Spleen (tissue), 13 donors: ENCODE measurements around the gene LRRC56. TPM values are rescaled to one million over a fixed set of nuclear protein-coding genes. Genes with fewer than 3 reads are reported as not detected.

Experiments used
- DNase-seq: peaks from one replicate; pipeline ENCODE4 v3.0.0-alpha.2; 2020
- H3K27ac ChIP-seq, 8 donors: fragments of 200-600 bp; sonication (generic) in 7 of 8; 1 replicate in 4 of 8; 2 replicates in 4 of 8; pipeline versions ENCODE4 v1.5.0 to v1.8.0; 2016 to 2021; ENCODE audit warnings: inconsistent platforms in 4 of 8, mild to moderate bottlenecking in 4 of 8, moderate library complexity in 1 of 8
- H3K27me3 ChIP-seq, 7 donors: fragments of 200-600 bp; sonication (generic) in 6 of 7; replicated peaks in 1 of 7; 1 replicate in 4 of 7; 2 replicates in 3 of 7; pipeline versions ENCODE4 v1.5.0 to v1.8.0; 2016 to 2021; ENCODE audit warnings: inconsistent platforms in 3 of 7, mild to moderate bottlenecking in 1 of 7
- H3K36me3 ChIP-seq, 6 donors: fragments of 200-600 bp; sonication (generic) in 5 of 6; 1 replicate in 4 of 6; 2 replicates in 2 of 6; pipeline versions ENCODE4 v1.5.0 to v1.8.0; 2016 to 2021; ENCODE audit warnings: inconsistent platforms in 2 of 6
- H3K4me1 ChIP-seq, 6 donors: fragments of 200-600 bp; sonication (generic) in 5 of 6; 1 replicate in 3 of 6; 2 replicates in 3 of 6; pipeline versions ENCODE4 v1.5.0 to v1.8.0; 2016 to 2021; ENCODE audit warnings: inconsistent platforms in 3 of 6
- H3K4me3 ChIP-seq, 8 donors: fragments of 200-600 bp; sonication (generic) in 7 of 8; 1 replicate in 4 of 8; 2 replicates in 4 of 8; pipeline versions ENCODE4 v1.5.0 to v1.8.0; 2016 to 2021; ENCODE audit warnings: inconsistent platforms in 4 of 8, mild to moderate bottlenecking in 4 of 8, moderate library complexity in 2 of 8
- H3K9me3 ChIP-seq, 8 donors: fragments of 200-600 bp; sonication (generic) in 7 of 8; 1 replicate in 4 of 8; 2 replicates in 4 of 8; pipeline versions ENCODE4 v1.5.0 to v1.8.0; 2016 to 2021; ENCODE audit warnings: inconsistent platforms in 4 of 8
- CTCF ChIP-seq, 11 experiments: fragments of 200-600 bp in 7 of 11; fragments of 450-650 bp in 4 of 11; sonication (generic) in 4 of 11; IDR thresholded peaks in 8 of 11; conservative IDR thresholded peaks in 3 of 11; 1 replicate in 7 of 11; 2 replicates in 4 of 11; pipeline versions ENCODE4 v1.4.0 to v1.8.0; 2016 to 2021; ENCODE audit warnings: antibody characterized with exemption in 11 of 11, inconsistent platforms in 4 of 11, mild to moderate bottlenecking in 1 of 11
- POLR2A ChIP-seq, 3 donors: fragments of 450-650 bp; IDR thresholded peaks; one replicate each; pipeline ENCODE4 v1.5.1; 2017; ENCODE audit warnings: antibody characterized with exemption in 3 of 3, mild to moderate bottlenecking in 1 of 3
- POLR2AphosphoS5 ChIP-seq, 3 donors: sonication (generic); formaldehyde crosslinking; IDR thresholded peaks; one replicate each; pipeline ENCODE4 v1.5.1; 2017; ENCODE audit warnings: antibody characterized with exemption in 3 of 3
- WGBS, 5 donors: extraction: QIAGEN DNeasy Blood & Tissue Kit in 3 of 5; methylation state at CpG; one replicate each; pipeline versions ENCODE4 v1.1.5 to v1.1.7; 2013 to 2018; 5-methylcytosine and 5-hydroxymethylcytosine counted together
- intact Hi-C: fragments of 100-400 bp; cut with DNase I; formaldehyde crosslinking; loops from one replicate; pipeline ENCODE4 v1.15.0; 2023; ENCODE audit warnings: low total_unique reads
- long read RNA-seq, 2 donors: transcript quantifications; one replicate each; lab custom pipeline, GENCODE V29; 2026
- polyA plus RNA-seq, 3 donors: library from polyadenylated mRNA; stranded (reverse); fragments of 200-250 nt; gene quantifications; one replicate each; pipeline ENCODE4 v1.2.1, GENCODE V29; 2013
- total RNA-seq, 7 donors: library from RNA; depleted of rRNA in 3 of 7; stranded (reverse); fragments of >200 nt in 3 of 7; fragmentation: NEBNext Ultra II Directional in 4 of 7; extraction: Animal tissue kit (Norgen Biotek cat#: 25700) in 4 of 7; gene quantifications; one replicate each; pipeline versions ENCODE4 v1.1.0 to v1.2.1, GENCODE V29; 2016 to 2021
- donor health status: healthy with polysubstance abuse.
- donor health status: DM: no; HTN: no; CAD: no; lungs with moderate emphysema.
- donor health status: DM: no; HTN: no; CAD: no.
- donor health status: Bipolar disorder and iron deficiency.
- donor health status: healthy.
- donor health status: DM: no; HTN: no; CAD: no.
- donor health status: DM: yes; HTN: yes; CAD: no.

The LRRC56 gene, protein sequence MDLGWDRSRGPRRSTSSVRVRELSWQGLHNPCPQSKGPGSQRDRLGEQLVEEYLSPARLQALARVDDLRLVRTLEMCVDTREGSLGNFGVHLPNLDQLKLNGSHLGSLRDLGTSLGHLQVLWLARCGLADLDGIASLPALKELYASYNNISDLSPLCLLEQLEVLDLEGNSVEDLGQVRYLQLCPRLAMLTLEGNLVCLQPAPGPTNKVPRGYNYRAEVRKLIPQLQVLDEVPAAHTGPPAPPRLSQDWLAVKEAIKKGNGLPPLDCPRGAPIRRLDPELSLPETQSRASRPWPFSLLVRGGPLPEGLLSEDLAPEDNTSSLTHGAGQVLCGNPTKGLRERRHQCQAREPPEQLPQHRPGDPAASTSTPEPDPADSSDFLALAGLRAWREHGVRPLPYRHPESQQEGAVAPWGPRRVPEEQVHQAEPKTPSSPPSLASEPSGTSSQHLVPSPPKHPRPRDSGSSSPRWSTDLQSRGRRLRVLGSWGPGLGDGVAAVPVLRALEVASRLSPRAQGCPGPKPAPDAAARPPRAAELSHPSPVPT
- total RNA-seq (1 to 10 TPM; 1.0 to 3.3 (median 2.2) TPM), polyA plus RNA-seq (1 to 10 TPM; 2.2 to 4.6 (median 4.1) TPM)
- long read RNA-seq, donor 1 = 0 reads
- long read RNA-seq, donor 2 = 0 reads

DNA sequence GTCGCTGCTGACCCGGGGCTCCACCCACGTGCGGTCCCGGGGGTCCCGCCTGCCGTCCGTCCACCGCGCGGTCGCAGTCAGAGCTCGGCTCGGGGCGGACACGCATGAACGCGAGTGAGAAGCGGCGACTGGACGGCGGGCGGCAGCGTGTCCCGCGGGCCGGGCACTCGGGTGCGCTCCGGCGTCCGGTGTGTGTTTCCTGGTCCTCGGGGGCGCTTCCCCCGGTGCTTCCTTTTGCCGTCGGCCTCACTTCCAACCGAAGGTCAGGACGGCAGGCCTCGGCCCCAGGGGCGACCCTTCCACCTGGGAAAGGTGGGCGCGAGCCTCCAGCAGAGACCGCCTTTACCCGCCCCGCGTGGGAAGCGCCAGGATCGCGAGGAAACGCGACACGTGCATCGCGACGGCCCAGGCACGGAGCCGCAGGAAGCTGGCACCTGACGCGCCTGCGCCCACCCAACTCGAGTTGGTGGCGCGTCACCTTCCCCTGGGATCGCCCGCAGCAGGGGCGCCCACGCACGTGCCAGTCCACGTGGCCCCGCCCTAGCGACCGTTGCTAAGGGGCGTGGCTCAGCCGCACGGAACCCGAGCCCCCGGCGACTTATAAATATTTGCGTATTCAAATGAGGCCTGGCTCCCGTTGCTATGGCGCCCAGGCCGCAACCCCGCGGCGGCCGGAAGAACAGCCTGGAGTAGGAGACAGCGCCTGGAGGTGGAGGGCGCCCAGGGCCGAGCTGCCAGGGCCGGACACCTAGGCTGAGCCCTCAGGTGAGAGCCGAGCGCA lies at the start of gene LRRC56:
LRRC56 (plus strand) TSS at position 687 of the 781 bp plus-strand sequence. CDS start 3,158 bp downstream, outside the sequence.
- TF ChIP-seq CTCF (IDR thresholded peaks at IDR 0.05 in 8 of 11, conservative IDR thresholded peaks at IDR 0.05 in 3 of 11) (peak in 2 of 11 experiments; percentile 10 to 28), POLR2A (IDR thresholded peaks at IDR 0.05) (peak in 1 of 3 donors; percentile 29), POLR2AphosphoS5 (IDR thresholded peaks at IDR 0.05) (peak; percentile 93 to 94 (median 93))
- H3K4me3 ChIP-seq = peak within 1 kb of the TSS; percentile 66 to 96 (median 76)
- intact Hi-C loops = no loop called here
- H3K9me3 ChIP-seq = no peaks in the 10 kb centered on the region
- whole genome bisulfite sequencing, 5 donors = 0 to 1% (median 1%) methylated on average over 29 to 93 of the region's 93 CpGs
- H3K27ac ChIP-seq = peak within 1 kb of the TSS; percentile 69 to 95 (median 88)
- peaks cover 0 to 19% (median 17%) of the 10 kb centered on the region in 6 donors for H3K36me3 ChIP-seq
- peak; percentile 98 for DNase-seq
- H3K4me1 ChIP-seq = peaks cover 29 to 59% (median 52%) of the 10 kb centered on the region in 6 donors
- H3K27me3 ChIP-seq = peaks cover 0 to 24% (median 0%) of the 10 kb centered on the region in 7 donors

DNA sequence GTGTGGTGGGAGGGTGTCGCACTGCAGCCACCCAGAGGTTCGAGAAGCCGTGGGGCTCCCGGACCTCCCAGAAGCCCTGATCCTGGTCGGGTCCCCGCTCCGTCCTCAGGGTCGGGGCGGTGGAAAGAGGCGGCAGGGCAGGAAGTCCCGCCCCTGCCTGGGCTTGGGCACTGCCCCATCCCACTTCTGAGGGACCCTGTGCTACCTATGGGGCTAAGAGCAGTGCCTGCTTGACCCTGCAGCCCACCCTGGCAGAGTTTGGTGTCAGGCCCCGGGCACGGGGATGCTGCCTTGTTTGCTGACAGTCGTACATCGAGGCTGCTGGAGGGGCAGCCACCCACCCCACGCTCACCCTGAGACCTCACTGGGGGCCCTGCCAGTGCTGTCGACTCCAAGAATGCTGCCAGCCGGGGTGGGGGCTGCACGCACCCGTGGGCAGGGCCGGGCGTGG lies 49.7 kb upstream of the LRRC56 start:
- Histone ChIP-seq H3K4me1 (no peaks in the 10 kb centered on the region), H3K4me3 (no peak overlapping the region), H3K27me3 (no peaks in the 10 kb centered on the region), H3K9me3 (no peaks in the 10 kb centered on the region), H3K36me3 (peaks cover 0 to 55% (median 19%) of the 10 kb centered on the region in 6 donors), H3K27ac (no peak overlapping the region)
- WGBS, 5 donors = 80 to 92% (median 91%) methylated on average over 1 to 22 of the region's 22 CpGs
- DNase-seq = no peak
- TF ChIP-seq POLR2A (IDR thresholded peaks at IDR 0.05) (no peak), CTCF (IDR thresholded peaks at IDR 0.05 in 8 of 11, conservative IDR thresholded peaks at IDR 0.05 in 3 of 11) (no peak), POLR2AphosphoS5 (IDR thresholded peaks at IDR 0.05) (no peak)
- intact Hi-C loops = no loop called here

DNA sequence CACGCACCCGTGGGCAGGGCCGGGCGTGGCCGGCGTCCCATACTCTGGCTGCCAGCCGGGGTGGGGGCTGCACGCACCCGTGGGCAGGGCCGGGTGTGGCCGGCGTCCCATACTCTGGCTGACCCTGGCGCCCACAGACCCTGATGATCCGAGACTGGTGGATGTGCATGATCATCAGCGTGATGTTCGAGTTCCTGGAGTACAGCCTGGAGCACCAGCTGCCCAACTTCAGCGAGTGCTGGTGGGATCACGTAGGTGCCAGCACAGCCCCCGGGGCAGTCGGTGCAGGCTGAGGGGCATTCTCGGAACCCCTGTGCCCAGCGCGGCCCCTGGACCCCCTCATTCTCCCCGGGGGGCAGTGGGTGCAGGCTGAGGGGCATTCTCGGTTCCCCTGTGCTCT lies 49.3 kb upstream of the LRRC56 start:
- H3K36me3 ChIP-seq = peaks cover 0 to 60% (median 23%) of the 10 kb centered on the region in 6 donors
- no peak overlapping the region for H3K27ac ChIP-seq
- H3K4me1 ChIP-seq = no peaks in the 10 kb centered on the region
- no peak for DNase-seq
- intact Hi-C loops = no loop called here
- TF ChIP-seq POLR2A (IDR thresholded peaks at IDR 0.05) = no peak
- TF ChIP-seq POLR2AphosphoS5 (IDR thresholded peaks at IDR 0.05) = no peak
- TF ChIP-seq CTCF (IDR thresholded peaks at IDR 0.05 in 8 of 11, conservative IDR thresholded peaks at IDR 0.05 in 3 of 11) = no peak
- WGBS, 5 donors = 91 to 100% (median 93%) methylated on average over 2 to 25 of the region's 25 CpGs
- H3K4me3 ChIP-seq = no peak overlapping the region
- no peaks in the 10 kb centered on the region for H3K27me3 ChIP-seq
- no peaks in the 10 kb centered on the region for H3K9me3 ChIP-seq
